ENCODE results near the gene SERPINB6.
"Not testable (repeated sequence)": the region's sequence is repeated elsewhere in the genome, so short reads cannot be mapped to it uniquely, and the experiment has no call there.

Gene SERPINB6

DNA sequence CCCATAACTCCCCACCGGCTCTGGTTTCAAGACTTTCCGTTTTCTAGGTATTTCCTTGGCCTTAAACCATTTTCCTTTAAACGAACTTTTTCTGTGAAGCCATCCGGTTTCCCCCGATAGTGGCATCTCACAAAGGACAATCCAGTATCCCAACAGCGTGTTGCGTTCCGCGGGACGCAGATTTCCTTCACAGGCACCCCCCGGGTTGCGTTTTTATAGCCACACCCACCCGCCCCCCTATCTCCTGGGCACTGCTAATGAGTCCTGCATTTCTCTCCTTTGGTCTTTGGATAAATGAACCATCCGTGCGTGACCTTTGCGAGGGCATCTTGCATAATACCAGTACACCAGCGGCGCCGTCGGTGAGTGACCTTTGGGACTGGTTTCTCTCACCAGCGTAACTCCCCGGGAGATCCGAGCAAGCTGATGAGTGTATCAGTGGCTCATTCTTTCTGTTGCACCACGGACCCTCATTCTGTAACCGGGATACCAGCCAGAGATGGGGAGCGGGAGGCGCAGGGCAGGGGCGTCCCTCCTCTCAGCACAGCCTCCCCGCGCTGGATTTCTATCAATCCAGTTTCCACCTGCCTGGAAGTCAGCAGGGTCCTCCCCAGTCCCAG lies 27.7 kb upstream of the SERPINB6 start:
- DNase-seq: no peak

DNA sequence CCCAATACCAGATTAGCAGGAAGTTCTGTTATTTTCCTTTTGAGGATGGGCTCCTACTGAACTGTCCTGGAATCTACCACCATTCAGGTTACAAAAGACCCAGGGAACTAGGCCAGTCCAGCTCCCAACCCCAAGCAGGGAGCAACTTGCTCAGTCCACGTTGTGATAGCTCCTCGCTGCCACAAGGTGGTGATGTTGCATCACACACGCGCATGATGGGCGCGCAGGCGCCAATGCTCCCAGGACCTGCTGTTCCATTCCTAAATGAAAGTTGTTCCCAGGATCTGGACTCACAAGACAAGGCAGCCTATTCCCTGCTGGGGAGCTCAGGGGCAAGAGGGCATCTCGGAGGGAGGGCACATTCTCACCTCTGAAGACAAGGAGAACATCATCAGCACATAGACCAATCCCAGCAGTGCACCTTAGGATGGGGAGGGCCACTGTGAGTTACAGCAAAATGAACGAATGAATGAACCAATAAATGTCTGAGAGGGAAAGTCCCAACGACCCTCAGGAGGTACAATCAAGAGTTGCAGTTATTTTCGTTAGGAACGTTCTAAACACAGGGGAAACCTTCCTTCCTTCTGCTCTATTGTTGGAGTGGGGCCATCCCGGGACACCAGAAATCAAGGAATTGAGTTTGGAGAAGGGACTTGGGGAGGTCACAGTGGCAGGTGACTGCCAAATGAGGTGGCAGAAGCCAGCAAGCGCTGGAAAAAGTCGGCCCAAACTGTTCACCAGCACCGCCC lies 27.1 kb upstream of the SERPINB6 start:
- DNase-seq: not testable (repeated sequence)

DNA sequence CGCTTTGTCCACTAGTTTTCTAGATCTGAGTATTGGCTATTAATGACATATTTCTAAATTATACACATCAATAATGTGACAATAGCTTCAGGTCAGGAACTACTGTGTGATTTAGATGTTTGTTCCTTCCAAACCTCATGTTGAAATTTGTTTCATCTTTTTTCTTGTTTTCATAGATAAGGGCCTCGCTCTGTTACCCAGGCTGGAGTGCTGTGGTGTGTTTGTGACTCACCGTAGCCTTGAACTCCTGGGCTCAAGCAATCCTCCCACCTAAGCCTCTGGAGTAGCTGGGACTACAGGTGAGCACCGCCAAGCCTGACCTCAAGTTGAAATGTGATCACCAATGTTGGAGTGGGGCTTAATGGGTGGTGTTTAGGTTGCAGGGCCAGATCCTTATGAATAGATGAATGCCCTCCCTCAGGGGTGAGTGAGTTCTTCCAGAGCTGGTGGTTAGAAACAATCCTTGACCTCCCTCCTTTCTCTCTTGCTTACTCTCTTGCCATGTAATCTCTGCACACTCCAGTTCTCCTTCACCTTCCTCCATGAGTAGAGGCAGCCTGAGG lies 22.5 kb upstream of the SERPINB6 start:
- no peak for DNase-seq

DNA sequence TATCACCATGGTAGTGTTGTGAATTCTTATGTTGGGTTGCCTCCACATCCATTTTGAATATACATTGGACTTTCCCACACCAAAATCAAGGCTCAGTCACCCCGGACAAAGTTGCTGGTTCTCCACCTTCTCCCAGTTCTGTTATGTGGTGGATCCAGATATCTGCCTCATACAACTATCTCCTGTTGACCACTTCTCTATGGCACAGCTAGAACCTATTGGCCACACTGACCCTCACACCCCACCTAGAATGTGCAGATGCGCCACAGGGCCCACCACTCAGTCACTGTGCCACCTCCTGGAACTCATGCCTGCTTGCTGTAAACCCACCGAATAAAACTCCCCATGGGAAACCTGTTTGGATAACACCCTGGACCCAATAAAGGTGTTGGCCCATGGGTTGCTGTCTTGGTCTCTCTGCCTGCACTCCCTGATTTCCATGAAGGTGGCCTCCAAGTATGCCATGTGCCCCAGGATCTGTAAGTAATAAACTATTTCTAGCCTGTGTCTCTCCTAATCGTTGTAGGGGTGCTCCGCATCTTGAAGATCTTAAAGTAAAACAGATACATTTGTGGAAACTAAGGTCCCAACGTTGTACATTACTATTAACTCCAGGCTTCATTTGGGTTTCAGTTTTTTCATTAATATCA lies 21.1 kb upstream of the SERPINB6 start:
- no peak for DNase-seq

DNA sequence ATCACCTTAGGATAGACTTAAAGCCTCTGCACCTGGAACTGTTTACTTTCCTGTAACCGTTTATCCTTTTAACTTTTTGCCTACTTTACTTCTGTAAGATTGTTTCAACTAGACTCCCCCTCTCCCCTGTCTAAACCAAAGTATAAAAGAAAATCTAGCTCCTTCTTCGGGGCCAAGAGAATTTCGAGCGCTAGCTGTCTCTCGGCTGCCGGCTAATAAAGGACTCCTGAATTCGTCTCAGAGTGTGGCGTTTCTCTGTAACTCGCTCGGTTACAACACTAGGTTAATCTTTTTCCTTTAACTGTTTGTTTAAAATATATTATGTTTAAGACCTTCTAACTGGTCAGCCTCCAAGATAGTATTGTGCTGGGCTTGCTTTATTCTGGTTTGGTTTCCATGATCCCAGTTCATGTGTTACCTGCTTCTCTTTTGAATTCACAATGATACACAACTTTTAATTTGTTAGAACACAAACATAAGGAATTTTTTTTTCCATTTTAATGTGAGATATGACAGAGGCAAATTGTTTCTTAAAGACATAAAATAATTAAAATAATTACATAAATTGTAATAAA lies 19.7 kb upstream of the SERPINB6 start:
- no peak for DNase-seq

DNA sequence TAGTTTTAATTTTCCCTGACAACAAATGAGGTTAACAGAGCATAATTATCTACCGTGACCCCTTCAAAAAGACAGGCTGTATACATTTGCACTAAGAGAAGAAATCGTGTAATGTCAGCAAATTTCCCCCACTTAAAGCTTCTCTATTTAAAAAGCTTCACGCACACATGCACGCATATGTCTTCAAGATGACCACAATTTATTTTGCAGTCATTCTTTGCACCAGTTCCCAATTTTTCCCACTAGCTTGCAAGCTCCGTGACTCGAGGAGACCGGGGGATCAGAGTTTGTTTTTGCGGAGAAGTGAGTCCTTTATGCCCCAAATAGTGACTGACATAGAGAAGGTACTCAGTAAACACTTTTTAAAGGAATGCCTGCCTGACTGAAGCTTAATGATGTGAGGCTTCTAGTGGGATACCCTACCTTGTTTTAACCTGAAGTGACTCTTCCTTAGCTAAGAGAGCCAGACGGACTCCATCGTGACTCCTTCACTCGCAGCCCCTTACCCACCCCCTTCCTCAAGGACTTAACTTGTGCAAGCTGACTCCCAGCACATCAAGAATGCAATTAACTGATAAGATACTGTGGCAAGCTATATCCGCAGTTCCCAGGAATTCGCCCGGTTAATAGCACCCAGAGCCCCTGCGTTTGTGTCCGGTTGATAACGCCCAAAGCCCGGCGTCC lies 19.0 kb upstream of the SERPINB6 start:
- DNase-seq: no peak

DNA sequence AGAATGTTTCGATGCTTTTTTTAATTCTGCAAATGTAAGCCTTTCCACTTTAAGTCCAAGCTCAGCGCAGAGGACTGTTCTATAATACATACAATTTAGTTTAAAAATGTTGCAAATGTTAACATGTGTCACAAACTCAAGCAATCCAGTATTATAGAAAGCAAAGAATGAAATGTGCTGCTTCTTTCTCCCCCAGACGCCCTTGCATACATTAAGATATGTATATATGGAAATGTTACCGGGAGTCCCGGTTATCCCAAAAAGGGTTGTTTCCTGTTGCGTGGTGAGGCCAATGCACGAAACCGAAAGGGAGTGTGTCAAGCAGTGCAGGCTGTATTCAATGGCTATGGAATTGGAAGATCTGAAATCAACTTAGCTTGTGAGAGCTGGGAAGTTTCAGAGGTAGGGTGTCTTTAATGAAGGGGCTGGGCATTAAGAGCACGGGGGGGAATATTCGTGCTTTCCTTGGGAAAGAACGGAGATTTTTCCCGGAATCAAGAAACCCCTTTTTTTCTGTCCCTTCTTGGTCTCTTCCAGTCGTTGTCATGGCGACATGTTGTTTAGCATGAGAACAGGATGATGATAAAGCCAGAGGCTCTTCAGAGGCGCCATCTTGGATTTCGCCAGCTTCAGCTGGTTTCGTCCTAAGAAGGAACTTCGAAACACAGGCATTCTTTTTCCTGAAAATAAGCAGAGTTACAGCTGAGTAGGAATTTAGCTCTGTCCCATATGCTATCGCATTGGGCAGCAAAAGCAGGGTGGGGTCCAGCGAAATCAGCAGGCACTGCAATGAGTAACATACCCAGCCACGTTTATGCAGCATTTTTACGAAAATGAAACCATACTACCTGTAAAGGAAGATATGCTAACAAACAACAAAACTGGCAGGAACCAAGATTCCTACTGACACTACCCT lies 18.2 kb upstream of the SERPINB6 start:
- DNase-seq: peak; percentile 87

- peak; percentile 52 for DNase-seq
These were observed 17.3 kb upstream of the SERPINB6 start for GRCh38 chr6:2988426-2989331.

- DNase-seq: no peak
These were observed 16.7 kb upstream of the SERPINB6 start for GRCh38 chr6:2988094-2988425.

DNA sequence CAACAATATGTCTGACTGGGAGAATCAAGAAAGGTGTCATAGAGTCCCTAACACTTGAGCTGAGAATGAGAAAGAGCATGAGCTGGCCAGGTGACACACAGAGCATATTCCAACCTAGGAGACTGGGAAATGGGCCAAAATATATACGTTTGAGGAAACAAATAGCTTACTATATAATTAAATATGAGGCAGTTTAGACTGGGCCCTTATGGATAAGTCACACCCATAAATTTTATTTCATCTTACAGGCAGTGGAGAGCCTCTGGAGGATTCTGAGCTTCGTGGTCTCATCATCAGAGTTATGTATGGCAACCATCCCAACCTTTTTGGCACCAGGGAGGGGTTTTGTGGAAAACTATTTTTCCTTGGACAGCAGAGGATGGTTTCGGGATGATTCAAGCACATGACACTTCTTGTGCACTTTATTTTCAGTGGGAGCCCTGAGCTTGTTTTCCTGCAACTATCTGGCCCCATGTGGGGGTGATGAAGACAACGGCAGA lies 15.4 kb upstream of the SERPINB6 start:
- DNase-seq: no peak

DNA sequence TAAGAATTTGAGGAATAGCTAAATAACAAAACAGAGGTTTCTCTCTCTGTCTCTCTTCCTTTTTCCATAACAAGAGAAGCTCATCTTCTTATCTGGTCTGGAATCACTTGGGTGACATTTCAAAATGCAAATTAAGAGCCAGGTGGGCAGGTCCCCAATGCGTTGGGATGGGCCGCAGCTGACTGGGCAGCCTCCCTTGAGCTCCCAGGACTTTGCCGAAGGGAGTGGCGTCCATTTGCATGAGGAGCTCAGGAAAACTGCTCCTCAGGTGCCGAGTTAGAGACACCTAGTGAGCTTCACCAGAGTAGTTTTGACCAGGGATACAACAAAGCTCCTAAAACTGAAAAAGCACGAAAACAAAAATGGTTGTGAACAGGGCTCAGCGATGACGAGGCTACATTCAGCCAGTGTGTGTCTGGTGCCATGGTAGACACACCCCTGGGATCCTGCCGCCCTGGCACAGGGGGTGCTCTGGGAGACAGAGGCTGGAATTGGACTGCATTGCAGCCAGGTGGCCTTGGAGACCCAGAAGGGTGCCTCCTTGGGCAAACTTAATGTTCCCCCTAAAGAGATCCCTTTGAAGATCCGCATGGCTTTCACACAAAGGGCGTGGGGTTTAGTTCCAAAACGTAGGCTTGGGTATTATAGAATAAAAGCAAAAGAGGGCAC lies 13.5 kb upstream of the SERPINB6 start:
- no peak for DNase-seq

GRCh38 chr6:2982426-2983117 lies 11.2 kb upstream of the SERPINB6 start:
- DNase-seq: no peak

DNA sequence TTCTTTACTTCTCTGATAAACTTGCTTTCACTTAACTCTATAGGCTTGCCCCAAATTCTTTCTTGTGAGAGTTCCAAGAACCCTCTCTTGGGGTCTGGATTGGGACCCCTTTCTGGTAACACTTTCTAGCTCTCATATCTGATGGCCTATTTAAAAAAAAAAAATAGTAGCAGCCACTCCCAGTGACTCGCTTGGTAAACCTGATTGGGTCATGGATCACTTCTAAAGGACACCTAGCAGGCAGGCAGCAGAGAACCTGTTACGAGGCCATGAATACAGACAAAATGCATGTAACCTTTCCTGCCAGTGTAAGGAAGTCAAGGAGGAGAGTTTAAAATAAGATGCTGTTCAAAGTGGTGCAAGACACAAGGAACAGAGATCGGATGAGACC lies 9.1 kb upstream of the SERPINB6 start:
- no peak for DNase-seq

GRCh38 chr6:2979819-2980464 lies 8.6 kb upstream of the SERPINB6 start:
- DNase-seq: no peak

DNA sequence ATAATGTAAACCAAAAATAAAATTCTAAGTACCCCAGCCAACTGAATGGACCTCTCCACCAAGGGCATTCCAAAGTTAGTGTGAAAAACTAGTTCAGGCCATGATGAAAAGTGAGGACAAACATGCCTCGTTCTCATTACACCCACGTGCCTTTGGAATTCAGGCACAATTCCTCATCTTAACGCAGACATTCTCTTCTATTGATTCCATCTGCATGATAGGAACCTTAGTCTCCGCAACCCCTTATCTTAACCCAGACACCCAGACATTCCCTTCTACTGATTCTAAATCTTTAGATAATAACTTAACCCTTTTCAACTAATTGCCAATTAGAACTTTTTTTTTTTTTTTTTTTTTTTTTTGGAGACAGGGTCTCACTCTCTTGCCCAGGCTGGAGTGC lies 7.6 kb upstream of the SERPINB6 start:
- DNase-seq: no peak

DNA sequence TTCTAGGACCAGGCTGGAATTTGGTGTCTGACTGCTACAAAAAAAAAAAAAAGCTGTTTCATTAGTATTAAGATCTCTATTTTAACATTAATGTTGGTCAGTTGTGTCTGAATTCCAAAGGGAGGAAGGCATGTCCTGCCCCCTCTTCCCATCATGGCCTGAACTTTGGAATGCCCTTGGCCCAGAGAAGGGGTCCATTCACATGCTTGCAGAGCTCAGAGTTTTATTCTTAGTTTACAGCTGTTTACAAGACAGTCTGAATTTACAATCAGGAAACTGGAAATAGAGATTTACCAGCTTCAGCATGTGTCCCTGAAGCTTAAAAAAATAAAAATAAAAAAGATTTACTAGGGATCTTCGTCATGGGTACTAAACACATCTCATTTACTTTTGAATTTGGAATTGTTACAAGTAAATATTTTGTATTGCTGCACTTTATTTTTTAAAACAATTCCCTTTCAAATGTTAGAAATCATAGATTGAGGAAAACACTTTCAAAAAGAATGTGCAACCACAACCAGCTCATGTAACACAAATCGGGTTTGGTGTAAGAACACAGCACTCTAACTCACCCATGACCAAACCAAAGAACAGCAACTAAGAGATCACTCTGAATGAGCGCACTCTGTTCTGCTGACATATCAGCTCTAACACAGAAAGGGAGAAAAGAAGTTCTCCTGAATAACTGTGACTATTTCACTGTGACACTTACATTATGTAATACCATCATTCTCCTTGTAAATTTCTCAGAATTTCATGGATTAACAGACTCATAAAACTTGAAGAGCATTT lies 6.6 kb upstream of the SERPINB6 start:
- no peak for DNase-seq

- no peak for DNase-seq
These were observed 5.9 kb upstream of the SERPINB6 start for GRCh38 chr6:2977290-2977689.

DNA sequence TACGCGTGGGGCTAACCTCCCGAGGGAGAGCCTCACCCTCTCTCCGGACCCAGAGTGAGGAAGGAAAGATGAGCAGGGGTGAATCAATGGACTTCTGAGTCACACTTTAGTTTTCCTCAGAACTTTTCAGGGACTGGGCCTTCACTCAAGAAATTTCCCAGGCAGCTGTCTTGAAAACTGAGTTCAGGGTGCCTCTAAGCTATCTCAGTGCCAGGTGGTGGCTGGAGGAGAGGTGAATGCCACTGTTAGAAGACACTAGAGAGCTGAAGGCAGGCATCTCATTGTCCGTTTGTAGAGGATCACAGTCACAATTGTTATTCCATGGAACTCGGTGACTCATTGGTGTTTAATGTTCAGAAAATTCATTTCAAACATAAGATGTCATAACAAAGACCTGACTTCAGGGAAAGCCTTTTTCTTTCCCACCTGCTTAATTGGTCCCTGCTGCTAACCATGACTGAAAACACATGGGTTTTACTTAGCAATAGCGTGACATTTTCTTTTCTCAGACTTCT lies 5.3 kb upstream of the SERPINB6 start:
- no peak for DNase-seq

All from NCI-H1092 treated with DMSO at 0.1 percent for 48 hours (cell line).